Thoracic aorta endothelial cell (primary cell): Measurements from ENCODE around the gene ARHGEF26. TPM values are rescaled to one million over a fixed set of nuclear protein-coding genes. Genes with fewer than 3 reads are reported as not detected.

Experiments used
- total RNA-seq: library from RNA; depleted of rRNA; stranded (reverse); fragments of >200 nt; gene quantifications from 2 replicates; pipeline ENCODE4 v1.2.3, GENCODE V29; 2012

Gene ARHGEF26, protein sequence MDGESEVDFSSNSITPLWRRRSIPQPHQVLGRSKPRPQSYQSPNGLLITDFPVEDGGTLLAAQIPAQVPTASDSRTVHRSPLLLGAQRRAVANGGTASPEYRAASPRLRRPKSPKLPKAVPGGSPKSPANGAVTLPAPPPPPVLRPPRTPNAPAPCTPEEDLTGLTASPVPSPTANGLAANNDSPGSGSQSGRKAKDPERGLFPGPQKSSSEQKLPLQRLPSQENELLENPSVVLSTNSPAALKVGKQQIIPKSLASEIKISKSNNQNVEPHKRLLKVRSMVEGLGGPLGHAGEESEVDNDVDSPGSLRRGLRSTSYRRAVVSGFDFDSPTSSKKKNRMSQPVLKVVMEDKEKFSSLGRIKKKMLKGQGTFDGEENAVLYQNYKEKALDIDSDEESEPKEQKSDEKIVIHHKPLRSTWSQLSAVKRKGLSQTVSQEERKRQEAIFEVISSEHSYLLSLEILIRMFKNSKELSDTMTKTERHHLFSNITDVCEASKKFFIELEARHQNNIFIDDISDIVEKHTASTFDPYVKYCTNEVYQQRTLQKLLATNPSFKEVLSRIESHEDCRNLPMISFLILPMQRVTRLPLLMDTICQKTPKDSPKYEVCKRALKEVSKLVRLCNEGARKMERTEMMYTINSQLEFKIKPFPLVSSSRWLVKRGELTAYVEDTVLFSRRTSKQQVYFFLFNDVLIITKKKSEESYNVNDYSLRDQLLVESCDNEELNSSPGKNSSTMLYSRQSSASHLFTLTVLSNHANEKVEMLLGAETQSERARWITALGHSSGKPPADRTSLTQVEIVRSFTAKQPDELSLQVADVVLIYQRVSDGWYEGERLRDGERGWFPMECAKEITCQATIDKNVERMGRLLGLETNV
- 0.36 and 0.80 TPM in 2 replicates for total RNA-seq

DNA sequence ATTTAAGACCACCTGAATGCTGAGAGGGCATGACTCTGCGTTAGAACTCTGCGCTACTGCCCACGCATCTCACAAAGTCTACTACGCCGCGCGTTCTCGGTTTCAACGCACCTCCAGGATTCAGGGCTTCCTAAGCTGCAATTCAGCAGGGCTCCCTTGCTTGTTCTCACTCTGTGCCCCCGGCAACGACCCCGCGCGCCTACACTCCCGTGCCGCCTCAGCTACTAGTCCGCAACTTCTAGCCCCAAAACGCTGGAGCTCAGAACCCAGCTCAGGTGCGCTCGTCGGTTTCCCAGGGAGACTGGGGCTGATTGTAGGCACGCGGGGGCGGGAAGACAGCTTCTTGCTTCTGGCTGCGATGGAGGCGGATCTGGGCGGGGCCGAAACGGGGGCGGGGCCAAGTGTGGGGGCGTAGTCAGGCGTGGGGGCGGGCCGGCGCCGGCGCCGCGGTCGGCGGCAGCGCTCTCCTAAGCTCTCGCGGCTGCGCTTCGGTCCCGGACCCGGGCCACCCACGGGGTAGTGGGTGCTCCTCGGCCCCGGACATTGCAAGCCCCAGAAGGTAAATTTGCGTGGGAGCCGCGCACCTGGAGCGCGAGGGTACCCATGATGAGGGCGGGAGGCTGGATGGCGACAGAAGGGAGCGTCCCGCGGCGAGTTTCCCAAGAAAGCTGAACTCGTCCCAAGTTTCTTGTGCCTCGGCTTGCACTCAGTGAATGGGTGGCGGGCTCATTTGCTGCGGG, at the start of gene ARHGEF26:
Gene ARHGEF26, plus strand, starts transcription at position 430 of the 740 bp plus-strand sequence. CDS start 603 bp downstream, outside the sequence.

Other genes with a start within 250 kb of the ARHGEF26 start
- gene DHX36, start 203.1 kb downstream of the ARHGEF26 start, total RNA-seq, result 79.5 and 81.9 TPM in 2 replicates